CD14-positive monocyte (primary cell): ENCODE measurements around the gene KCNE3. TPM values are rescaled to one million over a fixed set of nuclear protein-coding genes. Genes with fewer than 3 reads are reported as not detected.

ENCODE experiments used
- DNase-seq, 3 donors: peaks; one replicate each; pipeline ENCODE4 v3.0.0-alpha.2; 2011 to 2022
- H2AFZ ChIP-seq: 2 replicates; pipeline ENCODE4 v1.6.0; 2012; ENCODE audit warnings: mild to moderate bottlenecking, low read depth, low read length, inconsistent platforms; ENCODE audit not compliant: insufficient read depth, poor library complexity, severe bottlenecking
- H3K27ac ChIP-seq, 2 donors: 1 replicate in 1 of 2; 2 replicates in 1 of 2; pipeline ENCODE4 v1.5.1; 2012 to 2013; ENCODE audit warnings: low read length in 2 of 2, control low read depth in 1 of 2, inconsistent platforms in 1 of 2, low read depth in 1 of 2, mild to moderate bottlenecking in 1 of 2
- H3K27me3 ChIP-seq, 2 donors: one replicate each; pipeline versions ENCODE4 v1.6.0 to v1.6.1; 2011 to 2013; ENCODE audit warnings: low read length in 2 of 2; ENCODE audit not compliant: control insufficient read depth in 2 of 2, insufficient read depth in 2 of 2
- H3K36me3 ChIP-seq, 2 donors: replicated peaks in 1 of 2; 1 replicate in 1 of 2; 2 replicates in 1 of 2; pipeline versions ENCODE4 v1.5.1 to v1.6.1; 2012 to 2013; ENCODE audit warnings: low read length in 2 of 2, control low read depth in 1 of 2, inconsistent platforms in 1 of 2, mild to moderate bottlenecking in 1 of 2; ENCODE audit not compliant: insufficient read depth in 2 of 2, control insufficient read depth in 1 of 2
- H3K4me1 ChIP-seq, 2 donors: 1 replicate in 1 of 2; 2 replicates in 1 of 2; pipeline versions ENCODE4 v1.5.1 to v1.6.1; 2012 to 2013; ENCODE audit warnings: low read length in 2 of 2, control low read depth in 1 of 2, inconsistent platforms in 1 of 2, mild to moderate bottlenecking in 1 of 2, moderate library complexity in 1 of 2; ENCODE audit not compliant: insufficient read depth in 2 of 2, control insufficient read depth in 1 of 2
- H3K4me2 ChIP-seq: replicated peaks from 2 replicates; pipeline ENCODE3; 2012; ENCODE audit warnings: low read length, moderate library complexity, mild to moderate bottlenecking; ENCODE audit not compliant: poor library complexity, severe bottlenecking; ENCODE audit errors: extremely low read depth
- H3K4me3 ChIP-seq, 3 experiments: fragments of 200-600 bp in 1 of 3; sonication (generic) in 1 of 3; replicated peaks in 1 of 3; 1 replicate in 2 of 3; 2 replicates in 1 of 3; pipeline ENCODE4 v1.5.1; 2011 to 2013; ENCODE audit warnings: low read length in 3 of 3, mild to moderate bottlenecking in 3 of 3, control low read depth in 2 of 3, low read depth in 2 of 3, inconsistent platforms in 1 of 3, moderate library complexity in 1 of 3
- H3K79me2 ChIP-seq: 2 replicates; pipeline ENCODE4 v1.6.0; 2012; ENCODE audit warnings: mild to moderate bottlenecking, control low read depth, inconsistent platforms, low read length, moderate library complexity; ENCODE audit not compliant: insufficient read depth
- H3K9ac ChIP-seq: 2 replicates; pipeline ENCODE4 v1.6.0; 2017; ENCODE audit warnings: low read length, mild to moderate bottlenecking; ENCODE audit not compliant: insufficient read depth, poor library complexity, severe bottlenecking
- H3K9me3 ChIP-seq, 2 donors: replicated peaks in 1 of 2; 1 replicate in 1 of 2; 2 replicates in 1 of 2; pipeline versions ENCODE4 v1.5.1 to v1.6.1; 2012 to 2013; ENCODE audit warnings: low read length in 2 of 2, control low read depth in 1 of 2; ENCODE audit not compliant: control insufficient read depth in 1 of 2, insufficient read depth in 1 of 2
- H4K20me1 ChIP-seq: 2 replicates; pipeline ENCODE4 v1.6.0; 2012; ENCODE audit warnings: mild to moderate bottlenecking, low read length, control low read depth, moderate library complexity; ENCODE audit not compliant: insufficient read depth
- H3K27ac Mint-ChIP-seq, 7 donors: one replicate each; pipeline ENCODE4 v1.8.0; 2020; ENCODE audit warnings: mild to moderate bottlenecking in 7 of 7, mixed read lengths in 7 of 7, moderate library complexity in 6 of 7, inconsistent platforms in 2 of 7
- H3K27me3 Mint-ChIP-seq, 3 donors: one replicate each; pipeline ENCODE4 v1.8.0; 2021 to 2022; ENCODE audit warnings: low read depth in 3 of 3, mild to moderate bottlenecking in 3 of 3, mixed read lengths in 3 of 3, moderate library complexity in 3 of 3, inconsistent platforms in 1 of 3
- H3K36me3 Mint-ChIP-seq, 2 donors: one replicate each; pipeline ENCODE4 v1.8.0; 2020; ENCODE audit warnings: mixed read lengths in 2 of 2, inconsistent platforms in 1 of 2, mild to moderate bottlenecking in 1 of 2
- H3K4me1 Mint-ChIP-seq: one replicate; pipeline ENCODE4 v1.8.0; 2020; ENCODE audit warnings: mild to moderate bottlenecking, mixed read lengths
- H3K4me3 Mint-ChIP-seq, 2 donors: one replicate each; pipeline ENCODE4 v1.8.0; 2020; ENCODE audit warnings: mild to moderate bottlenecking in 2 of 2, mixed read lengths in 2 of 2, moderate library complexity in 1 of 2
- H3K9me3 Mint-ChIP-seq, 7 donors: one replicate each; pipeline ENCODE4 v1.8.0; 2020 to 2022; ENCODE audit warnings: mixed read lengths in 7 of 7, mild to moderate bottlenecking in 6 of 7, moderate library complexity in 6 of 7, inconsistent platforms in 2 of 7
- CTCF ChIP-seq: fragments of 200-600 bp; IDR thresholded peaks from one replicate; pipeline ENCODE4 v1.8.0; 2022; ENCODE audit warnings: antibody characterized with exemption, mild to moderate bottlenecking
- WGBS: methylation state at CpG from one replicate; pipeline ENCODE4 v1.1.5; 2013; ENCODE audit warnings: missing lambda C conversion rate; ENCODE audit not compliant: insufficient coverage; 5-methylcytosine and 5-hydroxymethylcytosine counted together
- intact Hi-C, 2 donors: fragments of 100-400 bp; cut with micrococcal nuclease; formaldehyde crosslinking; loops; one replicate each; pipeline versions ENCODE4 v1.15.0 to v1.15.1; 2023
- polyA plus RNA-seq, 3 donors: library from polyadenylated mRNA; depleted of rRNA in 1 of 3; unstranded in 2 of 3; stranded (reverse) in 1 of 3; fragments of 300-500 nt in 2 of 3; fragments of >200 nt in 1 of 3; fragmentation: Illumina TruSeq in 2 of 3; gene quantifications; 1 replicate in 2 of 3; 2 replicates in 1 of 3; pipeline ENCODE4 v1.2.3, GENCODE V29; 2012 to 2021

Gene KCNE3
- polyA plus RNA-seq, 3 donors = 29.9 to 76.6 (median 41.0) TPM

GRCh38 chr11:74504100-74504691 is 36.8 kb upstream of the KCNE3 start:
- intact Hi-C loops = no loop called here
- Histone ChIP-seq H3K4me1 (peaks cover 3 to 11% of the 10 kb centered on the region in 2 donors), H2AFZ (no peak overlapping the region), H3K27ac (no peak overlapping the region), H3K9me3 (peaks cover 6 to 9% of the 10 kb centered on the region in 2 donors), H3K4me2 (no peak overlapping the region), H3K27me3 (no peaks in the 10 kb centered on the region), H3K36me3 (no peaks in the 10 kb centered on the region), H3K9ac (no peak overlapping the region), H3K79me2 (no peaks in the 10 kb centered on the region), H3K4me3 (no peak overlapping the region), H4K20me1 (no peaks in the 10 kb centered on the region)
- H3K4me1 Mint-ChIP-seq = peaks cover 12% of the 10 kb centered on the region
- DNase-seq = no peak
- no peaks in the 10 kb centered on the region for H3K36me3 Mint-ChIP-seq
- peaks cover 3 to 11% (median 8%) of the 10 kb centered on the region in 7 donors for H3K9me3 Mint-ChIP-seq
- no peak overlapping the region for H3K4me3 Mint-ChIP-seq
- H3K27me3 Mint-ChIP-seq = peaks cover 0 to 2% (median 0%) of the 10 kb centered on the region in 3 donors
- no peak overlapping the region for H3K27ac Mint-ChIP-seq
- WGBS = no CpG with 5 or more reads among the region's 1 CpG
- no peak for TF ChIP-seq CTCF

- Histone ChIP-seq H3K27ac (no peak overlapping the region), H3K4me2 (no peak overlapping the region), H3K9ac (no peak overlapping the region), H3K9me3 (no peaks in the 10 kb centered on the region), H2AFZ (no peak overlapping the region), H3K27me3 (no peaks in the 10 kb centered on the region), H4K20me1 (no peaks in the 10 kb centered on the region), H3K4me3 (no peak overlapping the region), H3K36me3 (no peaks in the 10 kb centered on the region), H3K79me2 (no peaks in the 10 kb centered on the region), H3K4me1 (peaks cover 16 to 25% of the 10 kb centered on the region in 2 donors)
- Mint-ChIP-seq H3K9me3 (peaks cover 0 to 3% (median 0%) of the 10 kb centered on the region in 7 donors), H3K27me3 (no peaks in the 10 kb centered on the region), H3K36me3 (no peaks in the 10 kb centered on the region), H3K4me1 (peaks cover 20% of the 10 kb centered on the region), H3K4me3 (no peak overlapping the region), H3K27ac (no peak overlapping the region)
- TF ChIP-seq CTCF = no peak
- no peak for DNase-seq
- intact Hi-C loops = loop anchor here (5.0 kb wide), 2 partner anchors 38 to 43 kb away; no protein-coding TSS in a partner anchor
- no CpG with 5 or more reads among the region's 1 CpG for WGBS
Observed at GRCh38 chr11:74494916-74495315, 27.6 kb upstream of the KCNE3 start.
